Measurements from ENCODE around the gene DIP2C.
A peak's percentile ranks its signal among the peaks of the same experiment; 100 is the strongest.

DIP2C gene

DNA sequence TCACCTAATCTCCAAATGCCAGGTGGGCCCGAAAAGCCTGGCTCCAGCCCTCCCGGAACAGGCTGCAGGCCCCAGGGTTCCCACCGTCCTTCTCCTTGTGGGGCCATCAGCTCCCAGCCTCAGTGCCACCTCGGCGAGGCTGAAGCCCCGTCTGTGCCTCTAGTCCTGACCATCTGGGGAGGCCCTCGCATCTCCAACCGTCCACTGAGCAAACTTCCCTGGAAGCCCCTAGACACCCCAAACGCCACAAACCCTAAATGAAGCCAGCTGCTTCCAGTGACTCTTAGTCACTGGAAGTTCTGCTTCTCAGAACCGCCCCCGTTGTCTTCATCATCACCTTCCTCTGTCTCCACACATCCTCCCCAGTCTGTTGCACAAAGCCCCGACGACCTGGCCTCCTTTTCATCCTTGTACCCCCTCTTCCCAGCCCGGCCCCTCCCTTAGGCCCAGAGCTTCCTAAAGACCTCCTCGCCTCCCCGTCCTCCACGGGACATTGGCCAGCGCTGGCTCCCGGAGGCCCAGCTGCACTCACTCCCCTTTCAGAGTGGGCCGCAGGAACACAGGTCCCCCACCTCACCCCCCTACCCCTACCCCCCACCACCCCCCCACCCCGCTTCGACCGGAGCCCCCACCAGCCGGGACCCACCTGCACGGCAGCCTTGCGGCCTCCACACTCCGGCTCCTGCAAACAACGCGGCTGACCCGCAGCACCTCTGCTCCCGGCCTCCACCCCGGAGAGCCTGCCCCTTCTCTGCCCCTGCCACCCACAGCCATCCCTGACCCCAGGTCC is 1.1 kb upstream of the DIP2C start:
- H3K4me1 ChIP-seq (ENCODE audit: insufficient read depth, low read length) = peaks cover 20% of the 10 kb centered on the region
- no peaks in the 10 kb centered on the region for H3K36me3 ChIP-seq (ENCODE audit: insufficient read depth, low read length)
- H3K4me3 ChIP-seq (ENCODE audit: low read length) = peak overlapping the region; percentile 56
- H3K9me3 ChIP-seq (ENCODE audit: low read length) = no peaks in the 10 kb centered on the region
- no peaks in the 10 kb centered on the region for H3K27me3 ChIP-seq (ENCODE audit: insufficient read depth, low read length)
- no peak overlapping the region for H2AFZ ChIP-seq (ENCODE audit: low read depth, low read length)

DNA sequence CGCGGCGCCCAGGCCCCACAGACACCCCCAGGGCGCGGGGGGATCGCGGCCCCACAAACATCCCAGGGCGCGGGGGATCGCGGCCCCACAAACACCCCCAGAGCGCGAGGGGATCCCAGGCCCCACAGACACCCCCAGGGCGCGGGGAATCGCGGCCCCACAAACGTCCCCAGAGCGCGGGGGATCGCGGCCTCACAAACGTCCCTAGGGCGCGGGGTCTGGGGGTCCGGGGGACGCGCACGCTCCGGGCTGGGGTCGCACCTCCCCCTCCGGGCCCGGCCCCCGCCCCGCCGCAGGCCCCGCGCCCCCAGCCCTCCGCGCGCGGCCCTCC is 382 bp downstream of the DIP2C start:
- Histone ChIP-seq H3K36me3 (ENCODE audit: insufficient read depth, low read length) (no peaks in the 10 kb centered on the region), H3K9me3 (ENCODE audit: low read length) (no peaks in the 10 kb centered on the region), H2AFZ (ENCODE audit: low read depth, low read length) (peak overlapping the region; percentile 56), H3K4me3 (ENCODE audit: low read length) (peak overlapping the region; percentile 84), H3K4me1 (ENCODE audit: insufficient read depth, low read length) (peaks cover 20% of the 10 kb centered on the region), H3K27me3 (ENCODE audit: insufficient read depth, low read length) (no peaks in the 10 kb centered on the region)

DNA sequence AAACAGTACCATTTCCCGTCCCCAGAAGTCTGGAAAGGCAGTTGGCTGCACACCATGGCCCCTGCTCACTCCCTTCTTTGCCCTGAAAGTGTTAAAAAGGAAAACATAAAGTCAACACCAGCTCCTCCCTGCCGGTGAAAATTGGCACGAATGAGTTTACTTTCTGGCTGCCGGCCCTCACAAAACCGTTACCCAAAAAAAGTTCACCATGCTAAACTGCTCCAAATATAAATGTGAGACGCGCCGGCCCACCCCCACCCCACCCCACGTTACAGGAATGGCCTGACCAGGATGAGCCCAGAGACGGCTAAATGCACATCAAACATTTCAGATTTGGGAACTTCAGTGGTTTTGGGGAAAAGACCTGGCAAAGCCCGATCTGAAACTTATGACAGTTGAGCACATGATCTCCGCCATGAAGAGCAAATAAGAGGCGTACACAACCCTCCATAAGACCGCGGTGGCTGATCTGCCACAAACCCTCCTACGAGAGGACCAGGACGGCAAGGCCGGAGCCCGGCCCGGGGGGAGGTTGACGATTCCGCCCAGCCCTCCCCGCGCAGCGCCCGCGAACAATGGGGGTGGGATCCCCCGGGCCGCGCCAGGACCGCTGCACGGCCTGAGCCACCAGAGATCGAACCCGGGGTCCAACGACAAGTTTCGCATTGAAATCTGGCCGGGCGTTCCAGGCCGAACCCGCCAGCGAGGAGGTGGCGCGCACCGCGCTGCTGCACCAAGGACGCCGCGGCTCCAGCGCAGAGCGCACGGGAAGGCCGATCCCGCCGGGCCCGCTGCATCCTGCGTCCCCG is 952 bp downstream of the DIP2C start:
- peak overlapping the region; percentile 56 for H2AFZ ChIP-seq (ENCODE audit: low read depth, low read length)
- no peaks in the 10 kb centered on the region for H3K9me3 ChIP-seq (ENCODE audit: low read length)
- peaks cover 19% of the 10 kb centered on the region for H3K4me1 ChIP-seq (ENCODE audit: insufficient read depth, low read length)
- H3K4me3 ChIP-seq (ENCODE audit: low read length) = peak overlapping the region; percentile 84
- no peaks in the 10 kb centered on the region for H3K36me3 ChIP-seq (ENCODE audit: insufficient read depth, low read length)
- H3K27me3 ChIP-seq (ENCODE audit: insufficient read depth, low read length) = no peaks in the 10 kb centered on the region

DNA sequence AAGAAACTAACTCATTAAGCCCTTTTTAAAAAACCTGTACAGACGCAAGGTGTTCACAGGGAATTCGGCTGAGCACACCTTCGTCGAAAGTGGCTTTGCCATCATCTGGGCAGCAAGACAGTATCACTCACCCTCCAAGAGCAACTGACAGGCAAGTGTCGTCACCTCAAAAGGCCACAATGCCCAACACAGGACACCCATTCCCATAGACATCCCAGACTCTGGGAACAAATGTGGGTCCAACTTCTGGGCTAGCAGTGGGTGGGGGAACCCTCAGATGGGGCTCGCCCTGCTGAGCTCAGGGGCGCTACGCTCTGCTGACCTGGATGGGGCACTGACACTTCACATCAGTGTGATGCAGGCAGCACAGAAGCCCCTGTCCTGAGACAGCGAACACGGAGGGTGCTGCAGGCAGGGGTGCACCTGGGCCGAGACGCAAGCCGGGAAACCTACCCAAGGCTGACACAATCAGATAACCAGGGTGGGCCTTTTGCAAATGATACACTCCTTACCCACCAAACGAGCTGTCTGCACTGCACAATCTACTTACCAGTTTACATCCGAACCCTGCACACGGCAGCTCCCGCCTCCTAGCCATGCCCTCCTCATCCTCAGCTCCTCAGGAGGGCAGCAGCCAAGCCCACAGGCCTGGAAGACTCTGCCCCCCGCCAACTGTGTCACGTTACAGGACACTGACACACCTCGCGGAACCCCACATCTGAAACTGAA is 1.7 kb downstream of the DIP2C start:
- Histone ChIP-seq H3K9me3 (ENCODE audit: low read length) (no peaks in the 10 kb centered on the region), H2AFZ (ENCODE audit: low read depth, low read length) (no peak overlapping the region), H3K27me3 (ENCODE audit: insufficient read depth, low read length) (no peaks in the 10 kb centered on the region), H3K4me1 (ENCODE audit: insufficient read depth, low read length) (peaks cover 17% of the 10 kb centered on the region), H3K4me3 (ENCODE audit: low read length) (peak overlapping the region; percentile 84), H3K36me3 (ENCODE audit: insufficient read depth, low read length) (no peaks in the 10 kb centered on the region)

DNA sequence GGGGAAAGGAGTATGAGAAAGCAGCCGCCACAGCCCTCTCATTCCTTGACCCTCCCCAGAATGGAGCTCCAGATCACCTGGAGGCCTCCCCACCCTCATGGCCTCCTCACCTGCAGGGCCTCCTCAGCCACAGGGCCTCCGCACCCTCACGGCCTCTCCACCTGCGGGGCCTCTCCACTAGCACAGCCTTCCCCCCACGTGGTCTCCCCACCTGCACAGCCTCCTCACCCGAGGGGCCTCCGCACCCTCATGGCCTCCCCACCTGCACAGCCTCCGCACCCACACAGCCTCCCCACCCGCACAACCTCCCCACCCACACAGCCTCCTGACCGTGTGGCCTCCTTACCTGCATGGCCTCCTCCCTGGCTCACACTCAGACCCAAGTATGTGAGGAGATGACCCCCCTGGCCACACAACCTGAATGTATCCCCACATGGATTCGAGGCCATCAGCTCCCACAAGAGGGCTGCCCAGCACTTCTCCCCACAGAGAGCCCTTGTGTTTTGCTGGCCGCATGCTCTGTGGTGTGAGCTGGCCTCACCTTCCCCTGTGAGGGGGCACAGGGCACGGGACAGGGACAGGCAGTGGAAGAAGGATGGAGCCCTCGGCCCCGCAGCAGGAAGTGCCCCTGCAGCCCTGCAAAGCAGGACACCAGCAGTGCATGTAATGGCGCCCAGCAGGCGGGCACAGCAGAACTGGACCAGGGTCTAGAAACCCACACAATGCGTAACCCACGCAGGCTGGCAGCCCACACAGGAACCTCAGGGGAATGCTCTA is 3.1 kb downstream of the DIP2C start:
- Histone ChIP-seq H3K9me3 (ENCODE audit: low read length) (peaks cover 2% of the 10 kb centered on the region), H3K4me3 (ENCODE audit: low read length) (no peak overlapping the region), H2AFZ (ENCODE audit: low read depth, low read length) (no peak overlapping the region), H3K36me3 (ENCODE audit: insufficient read depth, low read length) (no peaks in the 10 kb centered on the region), H3K4me1 (ENCODE audit: insufficient read depth, low read length) (peaks cover 17% of the 10 kb centered on the region), H3K27me3 (ENCODE audit: insufficient read depth, low read length) (no peaks in the 10 kb centered on the region)

DNA sequence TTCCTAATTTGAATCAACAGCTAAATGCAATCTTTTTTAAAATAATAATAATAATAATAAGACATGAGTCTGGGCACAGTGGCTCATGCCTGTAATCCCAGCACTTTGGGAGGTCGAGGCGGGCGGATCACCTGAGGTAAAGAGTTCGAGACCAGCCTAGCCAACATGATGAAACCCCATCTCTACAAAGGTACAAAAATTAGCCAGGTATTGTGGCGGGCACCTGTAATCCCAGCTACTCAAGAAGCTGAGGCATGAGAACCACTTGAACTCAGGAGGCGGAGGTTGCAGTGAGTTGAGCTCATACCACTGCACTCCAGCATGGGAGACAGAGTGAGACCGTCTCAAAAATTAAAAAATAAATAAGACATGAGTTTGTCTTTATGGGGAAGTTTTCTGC is 3.9 kb downstream of the DIP2C start:
- H3K27me3 ChIP-seq (ENCODE audit: insufficient read depth, low read length) = no peaks in the 10 kb centered on the region
- H3K9me3 ChIP-seq (ENCODE audit: low read length) = peaks cover 2% of the 10 kb centered on the region
- H3K36me3 ChIP-seq (ENCODE audit: insufficient read depth, low read length) = no peaks in the 10 kb centered on the region
- no peak overlapping the region for H2AFZ ChIP-seq (ENCODE audit: low read depth, low read length)
- no peak overlapping the region for H3K4me3 ChIP-seq (ENCODE audit: low read length)
- peaks cover 17% of the 10 kb centered on the region for H3K4me1 ChIP-seq (ENCODE audit: insufficient read depth, low read length)

DNA sequence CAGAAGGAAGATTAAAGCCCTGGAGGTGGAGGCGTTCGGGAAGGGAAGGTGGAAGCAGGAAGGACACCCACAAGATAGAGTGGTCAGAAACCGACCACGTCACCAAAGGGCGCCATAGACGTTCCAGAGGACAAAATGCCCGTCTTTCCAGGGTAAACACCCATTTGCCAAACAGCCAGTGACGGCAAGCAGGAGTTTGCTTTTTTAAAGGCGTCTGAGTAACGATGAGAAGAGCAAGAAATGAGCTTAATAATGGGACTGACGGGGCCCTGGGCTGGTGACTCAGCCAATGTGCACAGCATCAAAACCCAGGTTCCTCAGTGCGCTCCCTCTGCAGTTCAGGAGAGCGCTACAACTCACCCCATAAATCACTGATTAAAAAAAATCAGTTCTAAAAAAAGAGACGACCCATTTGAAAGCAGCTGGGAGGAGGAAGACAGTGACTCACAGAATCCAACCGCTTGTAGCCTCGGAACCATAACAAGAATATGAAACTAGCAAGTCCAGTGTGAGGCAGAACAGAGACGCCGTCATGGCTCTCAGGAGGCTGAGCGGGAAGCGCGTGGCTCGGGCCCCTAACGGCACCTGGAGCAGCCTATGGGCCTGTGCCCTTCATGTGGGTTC is 5.9 kb downstream of the DIP2C start:
- Histone ChIP-seq H3K4me3 (ENCODE audit: low read length) (no peak overlapping the region), H2AFZ (ENCODE audit: low read depth, low read length) (no peak overlapping the region), H3K36me3 (ENCODE audit: insufficient read depth, low read length) (no peaks in the 10 kb centered on the region), H3K4me1 (ENCODE audit: insufficient read depth, low read length) (peaks cover 12% of the 10 kb centered on the region), H3K9me3 (ENCODE audit: low read length) (peaks cover 2% of the 10 kb centered on the region), H3K27me3 (ENCODE audit: insufficient read depth, low read length) (no peaks in the 10 kb centered on the region)

DNA sequence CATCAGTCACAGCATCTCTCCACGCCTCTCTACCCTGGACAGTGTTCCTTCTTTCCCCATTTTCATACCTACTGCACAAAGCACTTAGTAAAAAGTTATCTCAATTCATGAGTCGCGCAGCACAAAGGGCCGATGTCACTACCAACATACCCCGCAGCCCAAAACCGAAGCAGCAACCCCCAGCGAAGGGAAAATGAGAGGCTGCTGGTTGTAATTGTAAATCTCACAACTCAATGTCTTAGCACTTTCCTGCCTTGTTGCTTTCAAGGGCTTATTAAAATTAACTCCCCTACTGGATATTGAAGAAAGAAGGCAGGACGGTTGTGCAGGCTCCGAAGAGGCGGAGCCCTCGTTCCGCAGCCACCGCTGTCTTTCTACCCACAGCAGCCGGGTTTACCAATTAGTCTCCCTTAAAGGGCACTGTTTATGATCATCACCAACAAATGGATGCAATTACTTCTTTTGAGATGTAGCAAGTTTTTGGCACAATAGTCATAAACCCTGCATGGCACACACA is 6.5 kb downstream of the DIP2C start:
- no peak overlapping the region for H3K4me3 ChIP-seq (ENCODE audit: low read length)
- no peak overlapping the region for H2AFZ ChIP-seq (ENCODE audit: low read depth, low read length)
- peaks cover 2% of the 10 kb centered on the region for H3K9me3 ChIP-seq (ENCODE audit: low read length)
- no peaks in the 10 kb centered on the region for H3K36me3 ChIP-seq (ENCODE audit: insufficient read depth, low read length)
- H3K27me3 ChIP-seq (ENCODE audit: insufficient read depth, low read length) = no peaks in the 10 kb centered on the region
- peaks cover 8% of the 10 kb centered on the region for H3K4me1 ChIP-seq (ENCODE audit: insufficient read depth, low read length)

DNA sequence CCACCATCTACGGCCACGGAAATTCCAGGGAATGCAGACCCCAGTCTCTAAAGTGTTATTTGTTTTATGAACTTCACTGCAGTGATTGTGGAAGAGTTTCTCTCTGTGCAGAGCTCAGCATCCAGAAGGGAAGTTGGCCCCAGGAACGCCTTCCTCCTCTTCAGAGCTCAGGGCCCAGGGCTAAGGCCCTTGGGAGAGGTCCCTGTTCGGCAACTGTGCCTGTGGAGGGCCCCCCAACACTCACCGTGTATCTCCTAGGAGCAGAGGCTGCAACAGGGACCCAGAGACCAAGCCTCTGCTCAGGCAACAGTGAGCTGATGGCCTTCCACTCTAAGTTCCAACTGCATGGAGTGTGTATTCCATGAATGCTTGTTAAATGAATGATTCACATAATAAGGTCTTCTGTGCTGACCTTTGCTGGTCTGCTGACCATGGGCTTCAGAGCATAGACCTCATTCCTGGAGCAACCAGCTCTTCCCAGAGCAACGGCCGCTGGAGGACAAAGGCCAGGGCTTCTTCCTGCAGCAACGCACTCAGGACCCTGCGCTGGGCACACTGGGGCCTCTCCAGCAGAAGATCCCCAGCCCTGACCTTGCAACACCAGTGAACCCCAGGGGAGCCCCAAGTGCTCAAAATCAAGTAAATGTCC is 7.7 kb downstream of the DIP2C start:
- Histone ChIP-seq H3K4me1 (ENCODE audit: insufficient read depth, low read length) (no peaks in the 10 kb centered on the region), H2AFZ (ENCODE audit: low read depth, low read length) (no peak overlapping the region), H3K4me3 (ENCODE audit: low read length) (no peak overlapping the region), H3K36me3 (ENCODE audit: insufficient read depth, low read length) (no peaks in the 10 kb centered on the region), H3K9me3 (ENCODE audit: low read length) (peaks cover 6% of the 10 kb centered on the region), H3K27me3 (ENCODE audit: insufficient read depth, low read length) (no peaks in the 10 kb centered on the region)

DNA sequence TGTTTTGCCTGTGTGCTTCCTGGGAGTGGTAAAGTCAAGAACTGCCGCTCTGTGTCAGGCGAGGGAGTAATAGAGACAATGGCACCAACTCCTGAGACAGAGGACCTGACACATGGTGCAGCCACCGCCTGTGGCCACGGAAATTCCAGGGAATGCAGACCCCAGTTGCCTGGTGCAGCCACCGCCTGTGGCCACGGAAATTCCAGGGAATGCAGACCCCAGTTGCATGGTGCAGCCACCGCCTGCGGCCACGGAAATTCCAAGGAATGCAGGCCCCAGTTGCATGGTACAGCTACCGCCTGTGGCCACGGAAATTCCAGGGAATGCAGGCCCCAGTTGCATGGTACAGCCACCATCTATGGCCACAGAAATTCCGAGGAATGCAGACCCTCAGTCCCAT is 8.7 kb downstream of the DIP2C start:
- Histone ChIP-seq H3K9me3 (ENCODE audit: low read length) (peaks cover 6% of the 10 kb centered on the region), H3K4me1 (ENCODE audit: insufficient read depth, low read length) (no peaks in the 10 kb centered on the region), H3K36me3 (ENCODE audit: insufficient read depth, low read length) (no peaks in the 10 kb centered on the region), H3K4me3 (ENCODE audit: low read length) (no peak overlapping the region), H2AFZ (ENCODE audit: low read depth, low read length) (no peak overlapping the region), H3K27me3 (ENCODE audit: insufficient read depth, low read length) (no peaks in the 10 kb centered on the region)

DNA sequence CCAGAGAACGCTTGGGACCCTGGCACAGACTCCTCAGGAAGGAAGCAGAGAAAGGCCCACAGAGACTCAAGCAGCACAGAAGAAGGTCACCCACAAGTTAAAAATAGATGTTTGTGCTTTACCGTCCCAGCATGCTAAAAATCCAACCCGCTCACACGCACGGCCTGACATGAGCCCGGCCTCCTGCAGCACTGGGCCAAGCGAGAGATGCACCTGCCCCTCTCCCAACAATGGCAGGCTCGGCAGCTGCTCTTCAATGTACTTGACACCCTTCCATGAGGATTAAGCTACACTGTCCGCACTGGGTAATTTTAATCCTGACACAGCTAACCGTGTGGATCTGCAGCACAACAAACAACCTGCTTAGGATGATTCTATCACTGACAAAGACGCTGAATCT is 9.3 kb downstream of the DIP2C start:
- Histone ChIP-seq H3K36me3 (ENCODE audit: insufficient read depth, low read length) (no peaks in the 10 kb centered on the region), H3K27me3 (ENCODE audit: insufficient read depth, low read length) (no peaks in the 10 kb centered on the region), H3K4me1 (ENCODE audit: insufficient read depth, low read length) (no peaks in the 10 kb centered on the region), H3K9me3 (ENCODE audit: low read length) (peaks cover 6% of the 10 kb centered on the region), H3K4me3 (ENCODE audit: low read length) (no peak overlapping the region), H2AFZ (ENCODE audit: low read depth, low read length) (no peak overlapping the region)

DNA sequence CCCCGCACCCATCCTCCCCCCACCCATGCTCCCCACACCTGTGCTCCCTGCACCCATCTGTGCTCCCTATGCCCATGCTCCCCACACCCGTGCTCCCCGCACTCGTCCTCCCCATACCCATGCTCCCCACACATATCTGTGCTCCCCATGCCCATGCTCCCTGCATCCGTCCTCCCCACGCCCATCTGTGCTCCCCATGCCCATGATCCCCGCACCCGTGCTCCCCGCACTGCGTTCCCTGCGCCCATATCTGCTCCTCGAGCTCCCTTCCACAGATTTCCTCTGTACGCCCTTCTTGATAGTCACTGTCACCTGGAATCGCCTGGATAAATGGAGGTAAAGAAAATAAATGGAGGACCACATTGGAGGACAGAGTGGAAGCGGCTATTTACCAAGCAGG is 9.9 kb downstream of the DIP2C start:
- no peak overlapping the region for H2AFZ ChIP-seq (ENCODE audit: low read depth, low read length)
- H3K4me1 ChIP-seq (ENCODE audit: insufficient read depth, low read length) = no peaks in the 10 kb centered on the region
- no peaks in the 10 kb centered on the region for H3K36me3 ChIP-seq (ENCODE audit: insufficient read depth, low read length)
- peaks cover 6% of the 10 kb centered on the region for H3K9me3 ChIP-seq (ENCODE audit: low read length)
- H3K4me3 ChIP-seq (ENCODE audit: low read length) = no peak overlapping the region
- no peaks in the 10 kb centered on the region for H3K27me3 ChIP-seq (ENCODE audit: insufficient read depth, low read length)
